CD4-positive, alpha-beta T cell treated with Interleukin-12 subunit alpha and Interleukin-12 subunit beta, for 1 hour (primary cell): ENCODE measurements around the gene GRIN2D.
"Not testable (repeated sequence)": the region's sequence is repeated elsewhere in the genome, so short reads cannot be mapped to it uniquely, and the experiment has no call there.

Source experiments
- DNase-seq: peaks from one replicate; pipeline ENCODE4 v3.0.0-alpha.2; 2020

GRIN2D gene

DNA sequence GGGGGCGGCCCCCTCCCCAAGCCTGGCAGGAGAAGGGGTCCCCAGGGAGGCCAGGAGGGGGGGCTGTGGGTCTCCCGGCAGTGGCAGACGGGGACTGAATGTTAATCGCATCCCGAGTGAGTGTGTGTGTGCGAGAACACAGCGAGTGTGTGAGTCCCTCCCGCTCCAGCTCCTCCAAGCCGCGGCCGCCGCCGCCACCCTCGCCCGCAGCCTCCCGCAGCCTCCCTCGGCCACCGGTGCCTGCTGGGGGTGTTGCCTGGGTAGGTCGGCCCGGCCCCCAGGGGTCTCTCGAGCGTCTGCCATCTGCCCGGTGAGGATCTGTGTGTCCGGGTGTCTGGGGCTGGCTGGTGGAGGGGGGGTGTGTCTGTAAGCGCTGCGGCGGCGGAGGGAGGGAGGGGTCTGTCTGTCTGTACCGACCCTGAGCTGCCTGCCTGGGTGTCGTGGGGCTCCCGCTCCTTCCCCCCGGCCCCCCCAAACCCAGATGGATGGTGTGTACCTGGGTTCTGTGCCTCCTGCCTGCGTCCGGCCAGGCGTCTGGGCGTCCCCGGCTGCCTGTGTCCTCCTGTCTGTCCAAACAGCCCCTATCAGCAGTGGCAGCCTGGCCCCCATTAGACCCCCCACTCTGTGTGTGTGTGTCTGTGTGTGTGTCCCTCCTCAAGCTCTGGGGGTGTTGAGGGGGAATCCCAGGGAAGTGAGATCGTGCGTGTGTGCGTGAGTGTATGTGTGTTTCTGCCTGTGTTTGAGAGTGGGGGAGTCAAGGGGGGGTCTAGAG, at the start of gene GRIN2D:
GRIN2D (plus strand) TSS at position 110 of the 772 bp plus-strand sequence. CDS start 4,725 bp downstream, outside the sequence.
- DNase-seq, result peak; percentile 36

DNA sequence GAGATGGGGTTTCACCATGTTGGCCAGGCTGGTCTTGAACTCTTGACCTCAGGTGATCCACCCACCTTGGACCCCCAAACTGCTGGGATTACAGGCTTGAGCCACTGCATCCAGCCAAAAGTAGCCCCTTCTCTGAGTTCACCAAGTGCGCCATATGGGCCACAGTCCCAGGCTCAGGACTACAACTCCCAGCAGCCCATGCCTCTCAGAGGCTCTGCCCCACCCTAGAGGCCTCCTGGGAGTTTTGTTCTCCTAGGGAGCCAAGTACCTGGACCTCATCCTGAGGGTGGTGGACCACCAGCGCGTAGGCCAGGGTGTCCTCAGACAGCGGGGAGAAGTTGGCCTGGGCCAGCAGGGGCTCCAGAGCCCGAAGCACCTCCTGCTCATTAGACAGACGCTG, 48.6 kb upstream of the GRIN2D start:
- no peak for DNase-seq

DNA sequence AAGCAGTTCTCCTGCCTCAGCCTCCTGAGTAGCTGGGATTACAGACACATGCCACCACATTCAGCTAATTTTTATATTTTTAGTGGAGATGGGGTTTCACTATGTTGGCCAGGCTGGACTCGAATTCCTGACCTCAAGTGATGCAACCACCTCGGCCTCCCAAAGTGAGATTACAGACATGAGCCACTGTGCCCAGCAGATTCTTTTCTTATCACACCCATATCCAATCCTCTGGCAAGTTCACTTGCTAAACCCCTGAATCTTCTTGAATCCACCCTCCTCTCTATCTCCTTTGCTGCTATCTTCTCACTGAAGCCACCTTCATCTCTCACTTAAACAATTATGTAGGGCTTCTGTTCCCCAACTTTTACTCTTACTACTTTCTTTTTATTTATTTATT, 47.3 kb upstream of the GRIN2D start:
- DNase-seq, result no peak

DNA sequence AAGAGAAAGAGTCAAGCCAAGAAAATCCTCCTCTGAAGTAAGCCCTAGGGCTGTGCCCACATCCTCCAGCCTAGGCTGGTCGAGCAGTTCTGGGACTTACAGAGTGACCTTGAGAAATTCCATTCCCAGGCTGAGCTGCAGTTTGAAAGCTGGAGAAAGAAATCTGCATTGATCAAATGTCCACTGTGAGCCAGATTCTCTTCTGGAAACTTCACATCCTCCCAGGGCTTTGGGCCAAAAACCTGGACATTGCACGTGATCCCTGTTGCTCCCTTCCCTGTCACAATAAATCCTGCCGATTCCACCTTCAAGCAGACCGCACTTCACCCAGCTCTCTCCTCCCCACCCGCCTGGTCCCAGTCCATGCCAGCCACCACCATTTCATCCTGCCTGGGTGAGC, 45.4 kb upstream of the GRIN2D start:
- DNase-seq, result no peak

DNA sequence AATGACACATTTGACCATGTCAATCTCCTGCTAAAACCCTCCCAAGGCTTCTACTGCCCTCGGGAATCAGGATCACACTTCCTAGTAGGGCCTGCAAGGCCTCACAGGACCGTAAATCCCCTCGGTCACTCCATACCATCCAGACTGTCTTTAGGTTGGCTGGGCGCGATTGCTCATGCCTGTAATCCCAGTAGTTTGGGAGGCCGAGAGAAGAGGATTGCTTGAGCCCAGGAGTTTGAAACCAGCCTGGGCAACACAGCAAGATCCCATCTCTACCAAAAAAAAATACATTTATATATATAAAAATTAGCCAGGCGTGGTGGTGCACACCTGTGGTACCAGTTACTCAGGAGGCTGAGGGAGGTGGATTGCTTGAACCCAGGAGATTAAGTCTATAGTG, 44.7 kb upstream of the GRIN2D start:
- no peak for DNase-seq

DNA sequence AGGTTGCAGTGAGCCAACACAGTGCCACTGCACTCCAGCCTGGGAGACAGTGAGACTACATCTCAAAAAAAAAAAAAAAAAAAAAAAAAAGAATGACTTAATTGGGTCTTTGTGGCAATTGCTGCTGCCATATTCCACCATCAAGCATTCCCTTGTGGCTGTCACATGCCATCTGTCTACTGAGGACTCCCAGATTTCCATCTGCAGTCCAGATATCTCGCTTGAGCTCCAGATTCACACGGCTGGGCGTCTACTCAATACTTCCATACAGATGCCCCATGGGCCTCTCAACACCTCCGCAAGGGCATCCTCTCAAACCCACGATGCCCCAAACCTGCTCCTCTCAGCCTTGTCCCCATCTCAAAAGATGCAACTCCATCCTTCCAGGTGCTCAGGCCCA, 42.6 kb upstream of the GRIN2D start:
- DNase-seq, result no peak

DNA sequence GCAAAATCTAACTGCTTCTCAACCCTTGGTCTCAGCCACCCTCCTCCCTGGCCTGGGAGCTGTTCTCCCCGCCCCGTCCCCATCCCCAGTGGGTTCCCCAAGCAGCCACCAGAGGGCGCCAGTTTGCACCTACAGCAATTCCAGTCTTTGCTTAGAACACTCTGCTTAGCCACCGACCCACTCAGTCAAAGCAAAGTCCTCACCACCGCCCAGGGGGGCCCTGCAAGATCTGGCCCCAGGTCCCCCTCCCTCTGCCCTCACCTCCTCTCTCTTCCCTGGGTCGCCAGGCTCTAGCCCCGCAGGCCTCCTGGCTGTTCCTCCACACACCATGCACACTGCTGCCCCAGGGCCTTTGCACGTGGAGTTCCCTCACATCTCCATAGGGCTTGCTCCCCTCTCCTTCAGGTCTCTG, 42.1 kb upstream of the GRIN2D start:
- DNase-seq, result peak; percentile 81

DNA sequence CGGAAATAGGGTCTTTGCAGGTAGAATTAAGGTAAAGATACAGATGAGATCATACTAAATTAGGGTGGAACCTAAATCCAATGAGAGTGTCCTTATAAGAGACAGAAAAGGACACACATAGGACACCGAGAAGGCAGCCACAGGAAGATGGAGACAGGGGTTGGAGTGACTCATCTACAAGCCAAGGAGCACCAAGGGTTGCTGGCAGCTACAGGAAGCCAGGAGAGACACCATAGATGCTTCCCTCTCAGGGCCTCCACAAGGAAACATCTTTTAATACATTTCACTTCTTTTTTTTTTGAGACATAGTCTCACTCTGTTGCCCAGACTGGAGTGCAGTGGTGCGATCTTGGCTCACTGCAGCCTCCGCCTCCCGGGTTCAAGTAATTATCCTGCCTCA, 39.8 kb upstream of the GRIN2D start:
- DNase-seq, result no peak

DNA sequence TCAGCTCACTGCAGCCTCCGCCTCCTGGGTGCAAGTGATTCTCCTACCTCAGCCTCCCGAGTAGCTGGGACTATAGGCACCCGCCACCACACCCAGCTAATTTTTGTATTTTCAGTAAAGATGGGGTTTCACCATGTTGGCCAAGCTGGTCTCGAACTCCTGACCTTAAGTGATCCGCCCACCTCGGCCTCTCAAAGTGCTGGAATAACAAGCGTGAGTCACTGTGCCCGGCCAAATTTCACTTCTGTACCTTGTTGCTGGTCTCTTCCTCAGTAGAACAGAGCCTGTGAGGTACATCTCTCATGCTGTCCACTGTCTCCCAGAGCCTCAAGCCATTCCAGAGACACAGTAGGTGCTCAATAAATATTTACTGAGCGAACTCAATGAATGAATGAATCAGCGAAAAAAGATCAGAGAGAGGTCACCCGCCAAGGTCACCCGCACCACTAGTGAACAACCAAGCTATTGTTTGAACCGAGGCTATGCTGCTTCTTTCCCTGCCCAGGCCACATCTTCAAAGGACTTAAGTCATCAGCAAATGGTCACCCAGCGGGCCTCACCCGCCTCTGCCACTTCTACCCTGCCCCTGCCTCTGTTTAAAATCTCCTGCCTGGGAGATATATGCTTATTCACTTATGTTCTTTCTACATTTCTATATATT, 39.0 kb upstream of the GRIN2D start:
- DNase-seq, result no peak

DNA sequence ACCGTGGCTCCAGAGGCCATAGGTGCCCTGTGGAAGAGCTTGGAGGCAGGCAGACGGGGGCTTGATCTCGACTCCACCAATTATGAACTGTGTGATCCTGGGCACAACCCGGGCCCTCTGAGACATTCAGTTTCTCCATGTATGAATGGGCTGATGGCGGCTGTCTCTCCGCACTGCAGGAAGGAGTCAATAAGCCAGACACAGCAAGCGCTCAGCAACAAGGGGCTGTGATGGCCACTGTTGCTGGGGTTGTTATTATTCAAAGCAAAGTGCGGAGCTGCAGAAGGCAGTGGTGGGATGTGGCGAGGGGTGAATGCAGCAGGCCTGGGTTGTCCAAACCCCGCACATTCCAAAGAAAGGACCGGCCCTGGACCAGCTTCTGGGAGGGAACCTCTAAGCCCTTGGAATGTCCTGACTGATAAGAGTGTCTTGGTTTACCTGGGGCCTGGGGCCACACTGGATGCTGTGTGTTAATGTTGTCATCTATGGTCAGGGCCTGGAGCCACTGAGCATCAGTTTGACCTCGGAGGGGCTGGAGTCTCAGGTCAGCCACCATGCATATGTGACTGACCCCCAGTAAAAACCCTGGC, 38.0 kb upstream of the GRIN2D start:
- no peak for DNase-seq

DNA sequence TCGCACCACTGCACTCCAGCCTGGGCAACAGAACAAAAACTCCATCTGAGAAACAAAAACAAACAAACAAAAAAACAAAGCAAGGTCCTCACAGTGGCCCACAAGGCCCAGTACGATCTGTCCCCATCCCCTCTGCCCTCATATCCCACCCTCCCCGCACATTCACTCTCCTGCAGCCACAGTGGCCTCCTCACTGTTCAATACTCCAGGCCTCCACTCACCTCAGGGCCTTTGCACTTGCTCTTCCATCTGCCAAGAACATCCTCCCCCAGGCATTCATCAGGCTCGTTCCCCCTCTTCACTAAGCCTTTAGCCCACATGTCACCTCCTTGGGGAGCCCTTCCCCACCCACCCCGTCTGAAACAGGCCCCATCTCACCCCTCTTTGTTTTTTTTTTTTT, 34.3 kb upstream of the GRIN2D start:
- no peak for DNase-seq

DNA sequence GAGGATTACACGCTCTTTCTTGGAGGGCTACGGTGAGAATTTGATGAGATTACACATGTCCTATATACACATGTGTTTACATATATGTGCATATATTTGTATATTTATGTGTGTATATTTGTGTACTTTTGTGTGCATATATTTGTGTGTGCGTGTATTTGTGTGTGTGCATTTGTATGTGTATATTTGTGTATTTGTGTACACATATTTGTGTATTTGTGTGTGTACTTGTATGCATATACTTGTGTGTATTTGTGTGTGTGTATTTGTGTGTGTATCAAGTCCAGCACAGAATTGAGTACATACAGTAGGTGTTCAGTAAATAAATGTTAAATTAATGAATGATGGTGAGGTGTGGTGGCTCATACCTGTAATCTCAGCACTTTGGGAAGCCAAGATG, 31.6 kb upstream of the GRIN2D start:
- DNase-seq, result no peak

DNA sequence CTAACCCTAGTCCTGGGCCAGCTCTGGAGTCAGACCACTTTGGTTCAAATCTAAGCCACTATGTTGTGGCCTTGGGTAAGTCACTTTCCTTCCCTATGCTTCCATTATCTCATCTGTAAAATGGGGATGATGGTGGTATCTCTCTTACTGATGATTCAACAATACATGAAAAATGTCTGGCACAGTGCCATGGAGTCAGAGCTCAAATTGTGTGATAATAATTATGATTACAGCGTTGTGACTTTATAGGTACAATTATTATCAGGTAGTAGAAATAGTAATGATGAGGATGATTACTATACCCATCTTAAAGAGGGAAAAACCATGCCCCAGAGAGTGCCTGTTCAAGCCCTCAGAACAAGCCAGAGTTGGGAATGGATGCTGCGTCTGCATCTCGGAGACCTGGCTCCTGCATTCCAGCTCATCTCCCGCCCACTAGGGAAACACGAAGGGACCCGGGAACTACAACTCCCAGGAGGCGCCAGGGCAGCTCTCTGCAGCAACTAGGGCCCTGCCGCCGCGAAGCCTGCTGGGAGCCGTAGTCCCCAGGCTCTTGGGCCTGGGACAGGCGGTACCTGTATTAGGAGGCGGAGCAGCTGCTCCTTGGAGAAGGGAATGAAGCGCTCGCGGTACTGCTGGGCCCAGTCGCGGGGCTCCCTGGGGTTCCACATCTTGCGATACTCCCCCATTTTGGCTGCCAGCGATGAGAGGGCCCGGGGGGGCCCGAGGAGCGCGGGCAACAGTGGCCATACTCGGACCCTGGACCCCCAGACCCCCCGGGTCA, 30.6 kb upstream of the GRIN2D start:
- DNase-seq, result peak; percentile 91

DNA sequence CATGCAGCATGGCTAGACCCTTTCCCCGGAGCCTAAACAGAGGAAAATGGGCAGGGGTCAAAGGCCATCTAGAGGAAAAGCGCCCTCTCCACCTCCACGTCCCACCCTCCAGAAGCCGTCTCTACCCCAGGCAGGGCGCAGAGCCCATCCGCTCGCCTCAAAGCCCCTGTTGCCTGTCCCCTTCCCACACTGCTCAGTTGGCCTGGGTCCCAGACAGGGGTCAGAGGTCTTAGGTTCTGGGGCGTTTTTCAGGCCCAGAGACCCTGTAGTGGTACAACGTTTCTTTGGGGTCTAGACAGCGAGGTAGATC, 30.0 kb upstream of the GRIN2D start:
- no peak for DNase-seq

DNA sequence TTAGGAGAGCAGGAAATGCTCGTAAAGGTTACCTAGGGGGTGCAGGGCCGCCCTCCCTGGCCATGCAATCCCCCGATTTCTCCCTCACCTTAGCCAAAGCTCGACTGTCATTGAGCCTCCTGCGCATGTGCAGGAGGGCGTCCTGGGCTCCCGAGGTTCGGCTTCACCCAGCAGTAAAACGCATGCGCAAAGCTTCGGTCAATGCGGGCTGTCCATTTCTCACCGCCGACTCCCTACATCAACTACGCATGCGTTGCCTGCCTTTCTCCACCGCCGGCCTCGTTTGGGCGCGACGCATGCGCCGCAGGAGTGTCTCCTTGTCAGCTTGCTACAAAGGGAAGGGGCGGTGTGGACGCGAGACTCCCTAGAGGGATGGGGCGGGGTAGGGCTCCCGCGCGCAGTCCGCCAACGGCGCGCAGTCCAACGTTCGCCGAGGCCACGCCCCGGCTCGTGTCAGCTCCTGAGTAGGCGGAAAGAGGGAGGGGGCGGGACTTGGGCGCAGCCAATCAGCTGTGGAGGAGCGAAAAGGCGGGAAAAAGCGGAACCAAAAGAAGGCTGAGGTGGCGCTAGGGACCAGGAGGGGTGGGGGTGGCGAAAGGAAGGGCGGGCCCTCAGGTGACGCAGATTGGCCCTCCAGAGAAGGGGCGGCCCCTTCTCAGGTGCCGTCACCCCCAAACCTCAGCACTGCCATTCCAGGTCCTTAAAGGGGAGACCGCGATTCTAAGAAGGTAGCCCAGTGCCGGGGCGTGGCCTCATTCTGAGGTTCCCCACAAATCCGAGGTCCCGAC, 29.5 kb upstream of the GRIN2D start, which contains the start of the genes SYNGR4 and TMEM143:
SYNGR4 (plus strand) TSS at position 558 of the 788 bp plus-strand sequence. CDS start 1,476 bp downstream, outside the sequence.
TMEM143 (minus strand) TSS at position 131 of the 788 bp plus-strand sequence; CDS start at position 111, 20 bp downstream.
- DNase-seq, result peak; percentile 99

DNA sequence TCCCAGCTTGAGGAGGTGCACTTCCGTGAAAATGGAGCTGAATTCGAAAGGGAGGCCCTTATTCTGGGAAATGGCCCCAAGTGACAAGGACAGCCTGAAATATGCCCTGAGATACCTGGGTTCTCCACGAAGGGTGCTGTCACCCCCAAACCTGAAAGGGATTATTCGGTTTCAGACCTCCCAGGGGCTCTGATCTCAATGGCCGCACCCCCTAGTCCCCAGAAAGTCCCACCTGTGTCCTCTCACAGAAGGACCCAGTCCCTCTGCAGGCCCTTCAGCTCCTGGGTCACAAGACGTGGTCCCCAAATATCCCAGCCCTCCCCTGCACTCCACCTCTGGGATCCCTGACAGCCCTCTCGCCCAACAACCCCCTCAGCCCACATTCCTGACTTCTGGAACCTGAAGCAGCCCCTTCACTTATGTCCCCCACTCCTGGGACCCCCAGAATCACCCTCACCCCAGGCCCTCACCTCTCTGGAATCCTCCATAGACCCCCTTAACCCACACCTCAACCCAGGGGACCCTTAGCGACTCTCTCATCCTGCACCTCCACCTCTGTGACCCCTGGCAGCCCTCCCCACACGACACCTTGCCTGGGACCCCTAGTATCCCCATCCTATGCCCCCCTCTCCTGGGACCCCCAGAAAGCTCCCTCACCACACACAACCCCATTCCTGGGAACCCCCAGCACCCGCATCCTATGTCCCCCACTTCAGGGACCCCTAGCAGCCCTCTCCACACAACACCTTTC, 28.7 kb upstream of the GRIN2D start:
- no peak for DNase-seq

DNA sequence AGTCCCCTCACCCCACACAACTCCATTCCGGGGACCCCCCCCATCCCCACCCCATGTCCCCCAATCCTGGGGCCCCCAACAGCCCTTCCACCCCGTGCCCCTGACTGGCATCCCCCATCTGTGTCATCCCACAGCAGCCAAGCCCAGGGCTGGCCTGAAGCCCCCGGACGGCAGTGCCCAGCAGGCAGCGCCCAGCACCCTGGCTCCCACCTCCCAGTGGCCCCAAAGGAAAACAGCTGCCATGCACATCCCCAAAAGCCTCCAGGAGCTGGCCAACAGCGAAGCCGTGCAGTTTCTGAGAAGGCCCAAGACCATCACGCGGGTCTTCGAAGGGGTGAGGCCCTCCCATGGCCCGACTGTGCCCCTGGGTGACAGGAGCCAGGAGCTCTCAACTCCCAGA, 27.9 kb upstream of the GRIN2D start:
- DNase-seq, result no peak

DNA sequence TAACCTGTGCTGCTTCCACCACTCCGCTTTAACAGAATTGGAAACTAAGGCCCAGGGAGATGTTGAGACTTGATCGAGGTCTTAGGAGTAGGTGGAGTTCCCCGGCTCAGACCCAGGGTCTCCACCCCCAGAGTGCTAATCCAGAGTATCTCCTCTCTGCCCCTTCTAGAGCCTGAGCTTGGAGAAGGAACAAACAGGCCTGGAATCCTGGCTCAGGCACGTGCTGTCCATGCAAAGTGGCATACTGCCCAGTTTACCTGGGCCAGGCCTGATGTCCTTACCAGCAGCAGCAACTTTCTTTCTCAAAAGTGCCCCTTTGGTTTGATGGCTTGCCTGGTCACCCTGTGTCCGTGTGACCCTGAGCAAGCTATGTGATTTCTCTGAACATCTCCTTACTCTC, 25.6 kb upstream of the GRIN2D start:
- no peak for DNase-seq

DNA sequence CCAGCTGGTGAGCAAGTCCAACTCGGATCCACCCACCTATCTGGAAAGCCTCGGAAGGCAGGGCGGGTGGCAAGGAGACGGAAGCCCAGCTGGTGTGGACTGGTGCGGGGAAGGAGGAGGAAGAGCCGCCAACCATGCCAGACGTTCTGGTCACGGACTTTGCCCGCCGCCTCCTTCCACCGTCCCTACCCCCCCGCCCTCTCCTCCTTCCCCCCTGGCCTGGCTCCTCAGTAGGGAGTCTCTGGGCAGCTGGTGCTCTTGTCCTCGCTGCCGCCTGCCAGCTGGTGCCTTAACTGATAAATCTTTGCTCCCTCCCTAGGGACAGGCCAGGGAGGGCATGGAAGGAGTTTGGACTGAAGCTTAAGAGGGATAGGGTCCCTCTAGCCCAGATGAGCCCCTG, 24.5 kb upstream of the GRIN2D start:
- no peak for DNase-seq

DNA sequence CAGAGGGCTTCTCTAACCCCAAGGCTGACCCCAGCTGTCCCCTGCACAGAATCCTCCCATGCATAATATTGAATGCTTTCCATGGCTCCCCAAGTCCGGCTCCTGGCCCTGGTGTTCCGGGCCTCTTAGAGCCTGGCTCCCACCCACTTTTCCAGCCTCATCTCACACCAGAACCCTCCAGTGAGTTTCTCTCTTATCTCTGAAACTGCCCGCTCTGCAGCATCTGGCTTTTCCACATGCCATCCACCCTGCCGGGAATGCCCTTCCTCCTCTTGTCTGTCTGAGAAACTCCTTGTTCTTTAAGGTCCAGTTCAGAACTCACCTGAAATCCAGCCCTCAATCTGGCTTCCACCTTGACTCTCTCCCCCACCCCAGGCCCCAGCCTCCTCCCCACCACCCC, 22.5 kb upstream of the GRIN2D start:
- no peak for DNase-seq

DNA sequence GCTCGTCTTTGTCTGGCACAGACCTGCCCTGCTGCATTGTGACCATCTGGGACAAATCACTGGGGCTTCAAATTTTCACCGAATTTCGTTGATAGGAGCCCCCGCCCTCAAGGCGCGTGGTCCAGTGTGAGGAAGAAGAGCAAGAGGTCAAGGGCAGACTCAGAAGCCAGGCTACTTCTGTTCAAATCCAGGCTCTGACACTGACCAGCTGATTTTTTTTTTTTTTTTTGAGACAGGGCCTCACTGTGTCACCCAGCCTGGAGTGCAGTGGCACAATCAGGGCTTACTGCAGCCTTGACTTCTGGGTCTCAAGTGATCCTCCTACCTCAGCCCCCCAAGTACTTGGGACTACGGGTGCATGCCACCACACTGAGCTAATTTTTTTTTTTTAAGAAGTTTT, 22.1 kb upstream of the GRIN2D start:
- DNase-seq, result no peak

DNA sequence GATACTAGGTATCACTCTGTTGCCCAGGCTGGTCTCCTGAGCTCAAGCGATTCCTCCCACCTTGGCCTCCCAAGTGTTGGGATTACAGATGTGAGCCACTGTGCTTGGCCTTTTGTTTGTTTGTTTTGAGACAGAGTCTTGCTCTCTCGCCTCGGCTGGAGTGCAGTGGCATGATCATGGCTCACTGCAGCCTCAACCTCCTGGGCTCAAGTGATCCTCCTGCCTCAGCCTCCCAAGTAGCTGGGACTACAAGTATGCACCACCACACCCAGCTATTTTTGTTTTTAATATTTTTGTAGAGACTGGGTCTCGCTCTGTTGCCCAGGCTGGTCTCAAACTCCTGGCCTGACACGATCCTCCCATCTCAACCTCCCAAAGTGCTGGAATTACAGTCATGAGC, 21.7 kb upstream of the GRIN2D start:
- DNase-seq, result not testable (repeated sequence)
